ELR (cell line): ENCODE data around the gene OR2A12.
A peak's percentile ranks its signal among the peaks of the same experiment; 100 is the strongest.
"Not testable (repeated sequence)": the region's sequence is repeated elsewhere in the genome, so short reads cannot be mapped to it uniquely, and the experiment has no call there.

Experiments used
- DNase-seq: peaks from one replicate; pipeline ENCODE4 v3.0.0-alpha.2; 2015; ENCODE audit warnings: low read depth

The OR2A12 gene

GRCh38 chr7:144085978-144086377 lies at the start of gene OR2A12:
OR2A12 (plus strand) TSS chr7:144086278; CDS start chr7:144095108, 8,830 bp downstream.
- no peak for DNase-seq

- DNase-seq: no peak
Measured at GRCh38 chr7:144036302-144036885, 49.7 kb upstream of the OR2A12 start.

- no peak for DNase-seq
Measured at GRCh38 chr7:144037414-144038035, 48.6 kb upstream of the OR2A12 start.

GRCh38 chr7:144038887-144039286 lies 47.2 kb upstream of the OR2A12 start:
- DNase-seq: no peak

GRCh38 chr7:144048648-144049047 lies 37.4 kb upstream of the OR2A12 start, which contains the start of gene OR2A5:
OR2A5 (plus strand) TSS chr7:144048948; CDS start chr7:144050402, 1,454 bp downstream.
- DNase-seq: no peak

- DNase-seq: no peak
Measured at GRCh38 chr7:144049491-144049890, 36.6 kb upstream of the OR2A12 start.

- no peak for DNase-seq
Measured at GRCh38 chr7:144050093-144050492, 36.0 kb upstream of the OR2A12 start.

GRCh38 chr7:144050884-144051283 lies 35.2 kb upstream of the OR2A12 start:
- not testable (repeated sequence) for DNase-seq

GRCh38 chr7:144057954-144058353 lies 28.1 kb upstream of the OR2A12 start:
- peak; percentile 29 for DNase-seq

GRCh38 chr7:144063710-144064109 lies 22.4 kb upstream of the OR2A12 start:
- no peak for DNase-seq

- no peak for DNase-seq
Measured at GRCh38 chr7:144069511-144069910, 16.6 kb upstream of the OR2A12 start, which contains the start of gene OR2A25. OR2A25 (plus strand) TSS chr7:144069811; CDS start chr7:144074220, 4,409 bp downstream.

- DNase-seq: no peak
Measured at GRCh38 chr7:144069953-144070352, 16.1 kb upstream of the OR2A12 start.

- no peak for DNase-seq
Measured at GRCh38 chr7:144074374-144074773, 11.7 kb upstream of the OR2A12 start.

- DNase-seq: no peak
Measured at GRCh38 chr7:144086730-144087129, 652 bp downstream of the OR2A12 start.

GRCh38 chr7:144087230-144087629 lies 1.2 kb downstream of the OR2A12 start:
- DNase-seq: no peak

- no peak for DNase-seq
Measured at GRCh38 chr7:144090667-144091066, 4.6 kb downstream of the OR2A12 start.

GRCh38 chr7:144098776-144099175 lies 12.7 kb downstream of the OR2A12 start:
- DNase-seq: no peak

- DNase-seq: no peak
Measured at GRCh38 chr7:144100607-144101006, 14.5 kb downstream of the OR2A12 start.

- DNase-seq: no peak
Measured at GRCh38 chr7:144102041-144102440, 16.0 kb downstream of the OR2A12 start.

- DNase-seq: no peak
Measured at GRCh38 chr7:144105211-144105610, 19.1 kb downstream of the OR2A12 start.

GRCh38 chr7:144109283-144109682 lies 23.2 kb downstream of the OR2A12 start, which contains the start of gene OR2A2:
OR2A2 (plus strand) TSS chr7:144109583; CDS start chr7:144109583, 0 bp downstream.
- DNase-seq: no peak

GRCh38 chr7:144110272-144110671 lies 24.2 kb downstream of the OR2A12 start:
- no peak for DNase-seq

- no peak for DNase-seq
Measured at GRCh38 chr7:144113651-144114050, 27.6 kb downstream of the OR2A12 start.

GRCh38 chr7:144118341-144118740 lies 32.3 kb downstream of the OR2A12 start:
- no peak for DNase-seq
